Small intestine (tissue), 7 donors: ENCODE results near the gene GSTM2. TPM values are rescaled to one million over a fixed set of nuclear protein-coding genes. Genes with fewer than 3 reads are reported as not detected.

Source experiments
- DNase-seq, 2 donors: peaks; one replicate each; pipeline versions ENCODE4 v3.0.0 to v3.0.0-alpha.2; 2013
- FAIRE-seq: peaks from 2 replicates; lab custom pipeline; 2012; peaks lifted over from hg19 to GRCh38; lab: Jason Lieb, UNC
- H3K27ac ChIP-seq, 3 donors: one replicate each; pipeline ENCODE4 v1.5.1; 2013; ENCODE audit warnings: low read length in 2 of 3, mild to moderate bottlenecking in 2 of 3, control low read depth in 1 of 3, inconsistent platforms in 1 of 3, low read depth in 1 of 3, moderate library complexity in 1 of 3
- H3K27me3 ChIP-seq, 3 donors: one replicate each; pipeline ENCODE4 v1.6.1; 2013; ENCODE audit warnings: low read length in 3 of 3, inconsistent platforms in 1 of 3; ENCODE audit not compliant: control insufficient read depth in 3 of 3, insufficient read depth in 3 of 3
- H3K36me3 ChIP-seq, 3 donors: one replicate each; pipeline ENCODE4 v1.6.1; 2013; ENCODE audit warnings: low read length in 3 of 3, inconsistent platforms in 1 of 3, low read depth in 1 of 3, mild to moderate bottlenecking in 1 of 3, moderate library complexity in 1 of 3; ENCODE audit not compliant: control insufficient read depth in 3 of 3, insufficient read depth in 2 of 3
- H3K4me1 ChIP-seq, 3 donors: one replicate each; pipeline ENCODE4 v1.6.1; 2013; ENCODE audit warnings: low read length in 2 of 3, inconsistent platforms in 1 of 3, low read depth in 1 of 3, mild to moderate bottlenecking in 1 of 3, moderate library complexity in 1 of 3; ENCODE audit not compliant: control insufficient read depth in 3 of 3, insufficient read depth in 2 of 3
- H3K4me3 ChIP-seq, 3 donors: one replicate each; pipeline ENCODE4 v1.5.1; 2013; ENCODE audit warnings: low read length in 3 of 3, control low read depth in 1 of 3, inconsistent platforms in 1 of 3, low read depth in 1 of 3, mild to moderate bottlenecking in 1 of 3, moderate library complexity in 1 of 3
- H3K9me3 ChIP-seq, 2 donors: one replicate each; pipeline ENCODE4 v1.6.1; 2013; ENCODE audit warnings: low read depth in 1 of 2, low read length in 1 of 2; ENCODE audit not compliant: control insufficient read depth in 2 of 2, insufficient read depth in 1 of 2
- WGBS, 3 donors: extraction: QIAGEN DNeasy Blood & Tissue Kit; methylation state at CpG; one replicate each; pipeline ENCODE4 v1.1.7; 2013; 5-methylcytosine and 5-hydroxymethylcytosine counted together
- polyA plus RNA-seq, 4 donors: library from polyadenylated mRNA; stranded (reverse) in 3 of 4; unstranded in 1 of 4; fragments of 200-250 nt in 3 of 4; fragments of 120-200 nt in 1 of 4; gene quantifications; one replicate each; pipeline versions ENCODE4 v1.2.1 to v1.2.3, GENCODE V29; 2013
- donor health status: healthy with polysubstance abuse.
- donor health status: control.
- donor health status: control.
- donor health status: Bipolar disorder and iron deficiency.
- donor health status: healthy.

The GSTM2 gene
- polyA plus RNA-seq, 4 donors = 29.4 to 170 (median 54.2) TPM

DNA sequence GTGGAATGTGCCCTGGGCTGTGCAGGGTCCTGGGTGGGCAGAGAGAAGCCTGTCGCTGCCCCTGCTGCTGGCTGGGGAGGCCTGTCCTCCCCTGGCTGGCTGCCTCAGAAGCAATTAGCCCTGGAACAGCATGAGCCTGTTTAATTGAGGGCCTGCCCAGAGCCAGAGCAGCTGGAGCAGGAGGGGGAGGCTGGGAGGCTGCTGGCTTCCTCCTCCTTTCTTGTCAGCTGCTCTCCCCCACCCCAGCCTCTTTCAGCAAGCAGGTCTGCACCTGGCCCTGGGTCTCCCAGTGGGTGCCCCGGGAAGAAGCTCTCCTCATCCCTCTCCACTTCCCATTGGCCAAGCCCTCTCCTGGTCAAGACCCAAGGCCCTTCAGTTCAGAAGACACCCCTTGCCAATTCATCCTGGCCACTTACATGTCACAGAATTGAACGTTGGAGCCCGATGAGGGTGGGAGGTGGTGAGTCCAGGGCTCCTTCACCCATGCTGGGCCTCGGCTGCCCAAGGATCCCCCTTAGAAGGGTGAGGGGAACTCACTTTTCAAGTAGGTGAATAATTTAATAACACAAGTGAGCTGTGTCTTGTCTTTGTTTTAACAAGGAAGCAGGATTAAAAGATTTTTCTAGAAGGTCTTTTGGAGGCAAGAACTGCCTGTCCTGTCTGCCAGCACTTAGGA is 35.0 kb upstream of the GSTM2 start:
- Histone ChIP-seq H3K9me3 (no peaks in the 10 kb centered on the region), H3K27me3 (no peaks in the 10 kb centered on the region), H3K36me3 (peaks cover 6 to 53% (median 9%) of the 10 kb centered on the region in 3 donors), H3K4me3 (no peak overlapping the region), H3K4me1 (peaks cover 5 to 13% (median 8%) of the 10 kb centered on the region in 3 donors), H3K27ac (peak overlapping the region in 1 of 3 donors; percentile 48)
- peak in 1 of 2 donors; percentile 37 for DNase-seq
- no peak for FAIRE-seq
- 23 to 44% (median 41%) methylated on average over 5 of the region's 5 CpGs for WGBS, 3 donors

DNA sequence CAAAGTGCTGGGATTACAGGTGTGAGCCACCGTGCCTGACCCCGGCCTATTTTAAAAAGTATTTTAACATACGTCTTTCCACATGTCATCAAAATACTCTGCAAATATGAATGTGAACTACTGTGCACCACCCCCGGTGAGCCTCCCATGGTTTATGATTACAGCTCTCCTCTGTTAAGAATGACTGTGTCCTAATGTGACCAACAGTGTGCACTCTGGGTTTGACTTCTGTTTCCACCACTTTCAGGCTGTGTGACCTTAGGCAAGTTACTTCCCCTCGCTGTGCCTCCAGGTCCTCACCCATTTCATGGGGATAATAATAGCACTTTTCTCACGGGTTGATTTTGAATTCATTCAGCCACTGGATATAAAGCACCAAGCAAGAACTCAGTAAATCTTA is 33.6 kb upstream of the GSTM2 start:
- Histone ChIP-seq H3K9me3 (no peaks in the 10 kb centered on the region), H3K36me3 (peaks cover 2 to 39% (median 6%) of the 10 kb centered on the region in 3 donors), H3K27ac (no peak overlapping the region), H3K27me3 (no peaks in the 10 kb centered on the region), H3K4me1 (peaks cover 5 to 20% (median 8%) of the 10 kb centered on the region in 3 donors), H3K4me3 (no peak overlapping the region)
- no peak for DNase-seq
- FAIRE-seq = no peak
- 71 to 79% (median 76%) methylated on average over 6 of the region's 6 CpGs for WGBS, 3 donors

DNA sequence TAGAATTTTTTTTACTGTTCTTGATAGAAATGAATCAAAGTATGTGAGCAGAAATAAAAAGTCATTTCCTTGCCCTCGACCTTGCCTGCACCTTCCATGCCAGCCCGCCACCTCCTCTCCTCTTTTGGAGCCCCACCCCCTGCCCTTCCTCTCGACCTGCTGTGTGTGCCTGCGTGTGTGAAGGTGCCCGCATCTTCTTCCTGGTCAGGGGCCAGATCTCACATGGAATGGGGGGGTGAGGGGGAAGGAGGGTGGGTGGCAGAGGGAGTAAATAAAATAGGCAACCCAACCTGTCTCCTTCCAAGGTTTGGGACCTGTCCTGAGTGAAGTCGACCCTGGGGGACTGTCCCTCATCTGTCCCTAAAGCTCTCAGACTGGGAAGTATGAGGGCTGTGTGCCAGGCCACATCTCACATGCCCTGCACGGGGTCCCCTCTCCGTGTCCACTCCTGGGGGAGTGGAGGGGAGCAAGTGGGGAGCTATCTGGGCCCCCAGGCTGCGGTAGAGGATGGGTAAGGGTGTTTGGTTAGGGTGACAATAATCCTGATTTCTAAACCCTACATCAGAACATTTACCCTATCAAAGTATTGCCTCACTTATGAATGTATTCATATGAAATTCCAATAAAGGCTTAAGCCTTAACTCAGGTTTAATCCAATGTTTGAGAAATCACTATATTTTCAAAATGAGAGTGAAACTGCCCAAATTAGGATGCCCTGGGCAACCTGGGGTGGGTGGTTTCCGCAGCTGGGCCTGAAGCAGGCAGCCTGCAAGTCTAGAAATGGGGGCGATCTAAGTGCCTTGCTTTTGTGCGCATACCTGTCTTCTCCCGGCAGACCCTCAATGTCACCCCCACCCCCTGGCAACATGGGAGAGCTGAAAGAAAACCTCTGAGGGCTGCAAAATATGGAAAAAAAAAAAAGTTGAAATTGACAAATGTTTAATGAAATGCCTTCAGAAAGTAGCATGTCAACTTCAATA is 32.8 kb upstream of the GSTM2 start:
- no peak for DNase-seq
- Histone ChIP-seq H3K9me3 (no peaks in the 10 kb centered on the region), H3K27ac (peak overlapping the region in 1 of 3 donors; percentile 32), H3K27me3 (no peaks in the 10 kb centered on the region), H3K4me3 (no peak overlapping the region), H3K36me3 (peaks cover 2 to 31% (median 6%) of the 10 kb centered on the region in 3 donors), H3K4me1 (peaks cover 5 to 27% (median 8%) of the 10 kb centered on the region in 3 donors)
- FAIRE-seq = no peak
- WGBS, 3 donors = 42 to 57% (median 54%) methylated on average over 13 of the region's 13 CpGs

DNA sequence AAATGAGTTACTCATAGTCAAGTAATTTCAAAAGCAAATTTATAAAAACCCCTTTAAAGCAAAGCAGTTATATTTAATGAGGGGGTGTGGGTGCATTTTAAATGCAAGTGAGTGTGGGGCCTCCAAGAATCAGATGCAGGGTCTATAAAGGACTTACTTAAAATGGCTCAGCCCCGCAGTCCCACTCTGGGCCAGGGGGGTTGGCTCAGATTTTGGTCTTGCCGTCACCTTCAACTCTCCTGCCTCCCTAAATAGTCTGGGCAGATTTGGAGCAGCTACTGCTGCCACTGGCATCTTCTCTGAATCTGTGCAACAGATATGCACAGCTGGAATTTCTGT is 32.0 kb upstream of the GSTM2 start:
- FAIRE-seq (no peak), DNase-seq (no peak)
- 72 to 86% (median 78%) methylated on average over 2 of the region's 2 CpGs for WGBS, 3 donors
- Histone ChIP-seq H3K36me3 (peaks cover 2 to 25% (median 3%) of the 10 kb centered on the region in 3 donors), H3K4me1 (peaks cover 5 to 28% (median 8%) of the 10 kb centered on the region in 3 donors), H3K9me3 (no peaks in the 10 kb centered on the region), H3K27me3 (no peaks in the 10 kb centered on the region), H3K27ac (peak overlapping the region in 1 of 3 donors; percentile 19), H3K4me3 (no peak overlapping the region)

DNA sequence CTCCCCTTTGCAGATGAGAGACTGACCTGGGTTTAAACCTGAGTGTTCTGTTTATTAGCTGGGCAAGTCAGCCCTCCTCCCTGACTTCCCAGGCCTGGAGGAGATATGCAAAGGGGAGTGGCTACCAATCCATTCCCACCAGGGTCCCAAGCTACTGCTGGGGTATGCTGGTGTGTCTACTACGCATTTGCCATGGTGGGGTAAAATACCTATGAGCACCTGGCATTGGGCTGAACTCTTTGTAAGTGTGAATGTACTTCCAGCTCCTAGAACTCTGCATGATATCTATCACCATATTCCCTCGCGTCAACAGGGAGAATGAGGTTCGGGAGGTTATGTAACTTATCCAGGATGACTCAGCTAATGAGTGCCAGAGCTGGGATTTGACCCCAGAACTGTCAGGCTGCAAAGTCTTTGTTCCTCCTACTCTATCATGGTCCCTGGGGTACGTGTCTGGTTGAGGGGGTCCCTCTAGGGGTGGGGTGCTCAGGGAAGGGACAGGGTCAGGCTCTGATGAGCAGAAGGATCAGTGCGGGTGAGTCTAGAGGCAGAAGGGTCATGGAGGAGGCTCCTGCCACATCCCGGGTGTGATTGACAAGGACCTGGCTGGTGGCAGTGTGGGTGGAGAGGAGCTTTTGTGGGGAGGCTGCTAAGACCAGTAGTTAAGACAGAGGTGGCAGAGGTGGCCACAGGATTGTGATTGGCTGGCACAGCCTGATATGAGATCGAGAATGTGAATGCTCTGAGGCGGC is 31.5 kb upstream of the GSTM2 start:
- Histone ChIP-seq H3K27ac (peak overlapping the region in 2 of 3 donors; percentile 17 to 19), H3K4me1 (peaks cover 5 to 28% (median 8%) of the 10 kb centered on the region in 3 donors), H3K27me3 (no peaks in the 10 kb centered on the region), H3K9me3 (no peaks in the 10 kb centered on the region), H3K4me3 (no peak overlapping the region), H3K36me3 (peaks cover 0 to 19% (median 0%) of the 10 kb centered on the region in 3 donors)
- 25 to 51% (median 43%) methylated on average over 9 of the region's 9 CpGs for WGBS, 3 donors
- DNase-seq (peak; percentile 63 to 90), FAIRE-seq (no peak)

DNA sequence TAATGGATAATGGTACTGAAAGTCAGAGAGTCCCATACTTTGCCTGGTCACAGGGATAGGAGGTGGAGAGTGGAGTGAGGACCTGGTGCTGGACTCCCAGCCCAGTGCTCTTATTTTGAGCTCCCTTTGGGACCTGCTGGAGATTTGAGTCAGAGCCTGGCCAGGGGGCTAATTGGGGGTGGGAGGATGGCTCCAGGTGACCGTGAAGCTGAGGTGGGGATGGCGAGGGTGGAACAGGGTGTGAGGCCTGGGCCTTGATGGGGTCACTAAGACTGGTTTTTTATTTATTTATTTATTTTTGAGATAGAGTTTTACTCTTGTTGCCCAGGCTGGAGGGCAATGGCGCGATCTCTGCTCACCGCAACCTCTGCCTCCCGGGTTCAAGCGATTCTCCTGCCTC is 30.4 kb upstream of the GSTM2 start:
- Histone ChIP-seq H3K4me1 (peaks cover 5 to 28% (median 6%) of the 10 kb centered on the region in 3 donors), H3K27me3 (no peaks in the 10 kb centered on the region), H3K27ac (no peak overlapping the region), H3K4me3 (no peak overlapping the region), H3K9me3 (no peaks in the 10 kb centered on the region), H3K36me3 (peaks cover 0 to 8% (median 0%) of the 10 kb centered on the region in 3 donors)
- DNase-seq (no peak), FAIRE-seq (no peak)
- whole genome bisulfite sequencing, 3 donors = 94 to 97% (median 95%) methylated on average over 7 of the region's 7 CpGs

DNA sequence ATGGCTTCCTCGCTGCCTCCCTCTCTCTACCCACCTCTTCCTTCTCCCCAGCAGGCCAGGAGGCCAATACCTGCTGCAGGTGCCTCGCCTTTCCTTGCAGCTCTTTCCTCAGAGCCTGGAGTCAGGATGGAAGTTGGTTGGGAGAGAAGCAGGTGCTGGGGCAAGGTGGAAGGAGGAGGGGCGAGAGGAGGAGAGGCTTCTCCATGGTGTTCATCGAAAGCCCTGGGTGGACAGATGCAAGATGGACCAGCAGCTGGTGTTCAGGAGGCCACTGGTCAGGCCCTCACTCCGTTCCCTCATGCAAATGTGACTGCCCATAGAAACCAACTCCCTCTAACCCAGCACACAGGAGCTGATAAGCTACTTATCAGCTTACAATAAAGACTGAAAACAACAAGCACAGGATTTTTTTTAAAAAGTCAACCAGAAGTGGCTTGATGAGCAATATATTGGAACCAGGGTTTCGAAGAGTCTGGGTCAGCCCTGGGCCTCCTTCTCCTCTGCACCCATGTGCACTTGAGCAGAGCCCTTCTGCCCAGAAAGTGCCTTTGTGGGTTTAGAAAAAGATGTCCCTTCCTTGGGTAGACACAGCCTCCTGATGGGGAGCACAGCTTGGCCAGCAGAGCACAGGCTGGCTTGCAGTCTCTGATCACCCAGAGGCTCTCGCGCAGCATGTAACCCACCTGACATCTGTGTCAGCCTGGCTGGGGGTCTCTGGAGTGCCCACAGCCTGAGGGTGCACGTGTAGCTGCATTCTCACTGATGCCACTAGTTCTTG is 28.6 kb upstream of the GSTM2 start:
- no peak for FAIRE-seq
- 43 to 64% (median 46%) methylated on average over 9 of the region's 9 CpGs for WGBS, 3 donors
- no peak for DNase-seq
- Histone ChIP-seq H3K36me3 (no peaks in the 10 kb centered on the region), H3K4me1 (peaks cover 5 to 29% (median 5%) of the 10 kb centered on the region in 3 donors), H3K9me3 (no peaks in the 10 kb centered on the region), H3K4me3 (no peak overlapping the region), H3K27me3 (no peaks in the 10 kb centered on the region), H3K27ac (no peak overlapping the region)
